A673 (cell line): ENCODE results near the gene PPP1R7. TPM values are rescaled to one million over a fixed set of nuclear protein-coding genes. Genes with fewer than 3 reads are reported as not detected.
A peak's percentile ranks its signal among the peaks of the same experiment; 100 is the strongest.

ENCODE experiments used
- BruUV-seq: library from RNA; stranded (reverse); fragments of 400-500 nt; replicated peaks from 2 replicates; lab custom pipeline; 2021; lab: Mats Ljungman, UMichigan
- CTCF ChIA-PET: fragments of 300-600 bp; sonication (Branson Sonifier 250); formaldehyde crosslinking; loops from one replicate; lab custom pipeline; 2022; ENCODE audit warnings: antibody characterized with exemption; lab: Charles Lee
- POLR2A ChIA-PET: fragments of 300-600 bp; sonication (Branson Sonifier 250); formaldehyde crosslinking; loops from one replicate; lab custom pipeline; 2022; ENCODE audit warnings: antibody characterized with exemption; ENCODE audit not compliant: low non-redundant PET; lab: Charles Lee
- DNase-seq: peaks from one replicate; pipeline ENCODE4 v3.0.0-alpha.2; 2015; ENCODE audit warnings: low spot score
- H3K27ac ChIP-seq: fragments of 200-600 bp; sonication (generic); 2 replicates; pipeline ENCODE4 v1.5.1; 2016; ENCODE audit warnings: mixed run types, low read depth, mild to moderate bottlenecking, mixed read lengths, antibody characterized with exemption, low read length; ENCODE audit not compliant: poor library complexity, severe bottlenecking
- H3K27me3 ChIP-seq: fragments of 200-600 bp; sonication (generic); replicated peaks from 2 replicates; pipeline ENCODE4 v1.6.1; 2017; ENCODE audit warnings: mixed run types, low read depth, mild to moderate bottlenecking, mixed read lengths, antibody characterized with exemption, low read length; ENCODE audit not compliant: insufficient read depth, poor library complexity
- H3K36me3 ChIP-seq: fragments of 200-600 bp; sonication (generic); 2 replicates; pipeline ENCODE4 v1.6.1; 2016; ENCODE audit warnings: mixed run types, mild to moderate bottlenecking, mixed read lengths, antibody characterized with exemption, low read length; ENCODE audit not compliant: insufficient read depth, poor library complexity, severe bottlenecking
- H3K4me1 ChIP-seq: fragments of 200-600 bp; sonication (generic); 2 replicates; pipeline ENCODE4 v1.6.1; 2017; ENCODE audit warnings: mixed run types, mild to moderate bottlenecking, mixed read lengths, antibody characterized with exemption, low read length; ENCODE audit not compliant: insufficient read depth, poor library complexity, severe bottlenecking
- H3K4me3 ChIP-seq: fragments of 200-600 bp; sonication (generic); 2 replicates; pipeline ENCODE4 v1.5.1; 2016; ENCODE audit warnings: low read depth, mixed run types, mild to moderate bottlenecking, mixed read lengths, low read length; ENCODE audit not compliant: poor library complexity, severe bottlenecking
- H3K9me3 ChIP-seq: fragments of 200-600 bp; sonication (generic); 2 replicates; pipeline ENCODE4 v1.6.1; 2016; ENCODE audit warnings: mixed run types, low read depth, mild to moderate bottlenecking, mixed read lengths, antibody characterized with exemption, low read length; ENCODE audit not compliant: poor library complexity, severe bottlenecking
- EZH2 ChIP-seq: fragments of 200-600 bp; sonication (generic); IDR thresholded peaks from 2 replicates; pipeline ENCODE4 v1.6.1; 2017; ENCODE audit warnings: borderline replicate concordance, low read depth, mild to moderate bottlenecking, mixed read lengths, antibody characterized with exemption, low read length; ENCODE audit not compliant: poor library complexity, severe bottlenecking
- intact Hi-C: fragments of 100-400 bp; cut with micrococcal nuclease; formaldehyde crosslinking; loops from one replicate; pipeline ENCODE4 v1.10.0; 2022; ENCODE audit not compliant: unreplicated experiment
- total RNA-seq: library from RNA; stranded (reverse); gene quantifications from 2 replicates; pipeline ENCODE4 v1.2.3, GENCODE V29; 2021
- TF ChIP-seq, protein P1 (sequence below): fragments of 300-800, 200-600 bp; sonication (generic); conservative IDR thresholded peaks from 2 replicates; pipeline ENCODE4 v1.5.1; 2017; ENCODE audit warnings: low read depth, mild to moderate bottlenecking, antibody characterized with exemption, low read length, moderate library complexity, mixed read lengths

The PPP1R7 gene
- total RNA-seq, 1 experiment from 2014 or later = 70.7 TPM

DNA sequence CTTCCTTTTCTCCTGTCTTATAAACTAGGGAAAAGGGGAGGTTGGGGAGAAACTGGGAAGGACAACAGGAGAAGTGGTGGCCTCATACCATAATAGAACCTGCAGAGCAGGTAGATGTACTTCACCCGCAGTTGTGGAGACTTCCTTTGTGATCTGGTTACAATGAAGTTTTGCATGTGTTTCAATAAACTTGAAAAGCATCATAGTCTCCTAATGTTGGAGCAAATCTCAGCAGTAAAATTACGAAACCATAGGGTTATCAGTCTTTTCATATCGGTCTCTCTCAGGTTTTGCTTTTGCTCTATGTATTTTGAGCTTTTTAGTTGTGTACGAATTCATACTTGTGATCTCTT, 68.7 kb downstream of the PPP1R7 start:
- Histone ChIP-seq H3K27ac (no peak overlapping the region), H3K9me3 (no peaks in the 10 kb centered on the region), H3K36me3 (no peaks in the 10 kb centered on the region), H3K4me1 (no peaks in the 10 kb centered on the region), H3K4me3 (peak overlapping the region; percentile 47), H3K27me3 (no peaks in the 10 kb centered on the region)
- CTCF ChIA-PET = no interaction called here
- DNase-seq = no peak
- POLR2A ChIA-PET = no interaction called here
- TF ChIP-seq, protein P1, sequence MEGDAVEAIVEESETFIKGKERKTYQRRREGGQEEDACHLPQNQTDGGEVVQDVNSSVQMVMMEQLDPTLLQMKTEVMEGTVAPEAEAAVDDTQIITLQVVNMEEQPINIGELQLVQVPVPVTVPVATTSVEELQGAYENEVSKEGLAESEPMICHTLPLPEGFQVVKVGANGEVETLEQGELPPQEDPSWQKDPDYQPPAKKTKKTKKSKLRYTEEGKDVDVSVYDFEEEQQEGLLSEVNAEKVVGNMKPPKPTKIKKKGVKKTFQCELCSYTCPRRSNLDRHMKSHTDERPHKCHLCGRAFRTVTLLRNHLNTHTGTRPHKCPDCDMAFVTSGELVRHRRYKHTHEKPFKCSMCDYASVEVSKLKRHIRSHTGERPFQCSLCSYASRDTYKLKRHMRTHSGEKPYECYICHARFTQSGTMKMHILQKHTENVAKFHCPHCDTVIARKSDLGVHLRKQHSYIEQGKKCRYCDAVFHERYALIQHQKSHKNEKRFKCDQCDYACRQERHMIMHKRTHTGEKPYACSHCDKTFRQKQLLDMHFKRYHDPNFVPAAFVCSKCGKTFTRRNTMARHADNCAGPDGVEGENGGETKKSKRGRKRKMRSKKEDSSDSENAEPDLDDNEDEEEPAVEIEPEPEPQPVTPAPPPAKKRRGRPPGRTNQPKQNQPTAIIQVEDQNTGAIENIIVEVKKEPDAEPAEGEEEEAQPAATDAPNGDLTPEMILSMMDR = no peak; the same call in 1 of the 2 replicates
- TF ChIP-seq EZH2 = no peak
- intact Hi-C loops = no loop called here
- BruUV-seq = no TSS peak

DNA sequence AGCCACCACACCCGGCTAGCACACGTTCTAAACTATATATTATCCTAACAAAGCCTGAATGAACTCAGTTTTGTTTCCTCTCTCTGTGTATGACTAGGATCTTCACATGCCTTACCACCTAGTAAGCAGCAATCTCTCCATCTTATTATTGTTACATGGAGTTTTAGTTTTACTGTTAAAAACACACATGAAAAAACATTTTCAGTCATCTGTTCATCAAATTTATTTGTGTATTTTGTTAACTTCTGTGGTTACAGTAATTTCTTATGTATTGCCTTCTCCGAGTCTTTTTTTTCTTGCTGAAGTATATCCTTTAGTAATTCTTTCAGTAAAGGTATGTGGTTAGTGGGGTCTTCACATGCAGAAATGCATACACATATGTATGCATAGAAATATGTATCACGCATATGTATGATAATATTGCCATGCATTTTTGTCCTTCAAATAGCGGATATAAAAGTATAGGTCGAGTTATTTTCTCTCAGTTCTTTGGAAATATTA, 69.6 kb downstream of the PPP1R7 start:
- DNase-seq = no peak
- no peak for TF ChIP-seq EZH2
- TF ChIP-seq, protein P1 = no peak
- Histone ChIP-seq H3K4me1 (no peaks in the 10 kb centered on the region), H3K9me3 (no peaks in the 10 kb centered on the region), H3K4me3 (no peak overlapping the region), H3K27ac (no peak overlapping the region), H3K36me3 (no peaks in the 10 kb centered on the region), H3K27me3 (no peaks in the 10 kb centered on the region)
- POLR2A ChIA-PET = no interaction called here
- BruUV-seq = no TSS peak
- intact Hi-C loops = no loop called here
- CTCF ChIA-PET = no interaction called here

DNA sequence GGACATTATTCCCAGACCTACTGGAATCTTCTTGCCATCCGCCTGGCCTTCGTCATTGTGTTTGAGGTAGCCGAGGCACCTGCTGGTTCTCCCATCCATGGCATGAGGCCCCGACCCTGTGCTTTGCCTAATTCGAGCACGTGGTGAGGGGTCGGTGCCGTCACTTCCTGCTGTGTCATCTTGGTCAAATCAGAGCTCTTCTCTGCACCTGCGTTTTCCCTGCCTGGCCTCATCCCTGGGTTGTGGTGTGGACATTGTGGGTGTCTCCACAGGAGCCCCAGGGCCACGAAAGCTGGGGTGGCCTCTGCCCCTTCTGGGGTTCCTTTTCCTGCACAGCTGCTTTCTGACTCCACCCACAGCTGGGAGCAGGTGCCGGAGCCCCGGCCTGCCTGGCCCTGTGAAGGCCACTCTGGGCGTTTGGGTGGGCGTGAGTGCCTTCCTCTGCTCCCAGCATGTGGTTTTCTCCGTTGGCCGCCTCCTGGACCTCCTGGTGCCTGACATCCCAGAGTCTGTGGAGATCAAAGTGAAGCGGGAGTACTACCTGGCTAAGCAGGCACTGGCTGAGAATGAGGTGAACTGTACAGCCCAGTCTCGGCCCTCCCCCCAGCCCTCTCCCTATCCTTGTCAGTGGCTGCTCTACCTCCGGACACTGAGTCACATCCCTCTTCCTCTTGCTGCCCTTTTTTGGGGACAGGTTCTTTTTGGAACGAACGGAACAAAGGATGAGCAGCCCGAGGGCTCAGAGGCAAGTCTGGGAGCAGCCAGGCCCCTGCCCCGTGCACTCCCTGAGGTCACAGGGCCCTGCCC, 73.1 kb downstream of the PPP1R7 start:
- H3K36me3 ChIP-seq = peaks cover 16% of the 10 kb centered on the region
- no peaks in the 10 kb centered on the region for H3K4me1 ChIP-seq
- H3K4me3 ChIP-seq = no peak overlapping the region
- intact Hi-C loops = no loop called here
- POLR2A ChIA-PET = no interaction called here
- TF ChIP-seq EZH2 = no peak
- CTCF ChIA-PET = no interaction called here
- no peak for DNase-seq
- no peak overlapping the region for H3K27ac ChIP-seq
- H3K9me3 ChIP-seq = no peaks in the 10 kb centered on the region
- BruUV-seq = no TSS peak
- no peaks in the 10 kb centered on the region for H3K27me3 ChIP-seq
